GM12801 (cell line): Measurements from ENCODE around the gene MAGEA1.

Experiments
- CTCF ChIP-seq: IDR thresholded peaks from one replicate; pipeline ENCODE4 v1.5.1; 2011; ENCODE audit warnings: control low read depth; ENCODE audit not compliant: insufficient read length; ENCODE audit errors: extremely low read depth

MAGEA1 gene

DNA sequence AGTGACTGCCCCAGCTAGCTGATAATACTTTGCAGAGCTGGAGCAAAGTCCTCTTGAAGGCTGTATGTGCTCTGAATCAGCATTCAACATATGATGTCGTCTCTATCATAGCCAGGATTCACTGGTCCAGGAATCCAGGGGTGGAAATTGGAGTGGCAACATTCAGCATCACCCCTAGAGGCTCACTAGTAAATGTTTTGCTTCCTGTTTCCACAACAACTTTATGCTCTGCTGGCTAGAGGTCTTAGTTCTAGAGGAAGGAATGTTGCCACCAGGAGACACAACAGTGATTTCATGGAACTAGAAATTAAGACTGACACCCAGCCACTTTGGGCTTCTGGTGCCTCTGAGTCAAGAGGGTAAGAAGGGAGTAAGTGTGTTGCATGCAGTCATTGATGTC lies 11.3 kb downstream of the MAGEA1 start:
- no peak for TF ChIP-seq CTCF

- no peak for TF ChIP-seq CTCF
Measured at GRCh38 chrX:153200462-153200861, 21.4 kb downstream of the MAGEA1 start.

GRCh38 chrX:153206425-153207046 lies 27.5 kb downstream of the MAGEA1 start:
- TF ChIP-seq CTCF, result no peak

DNA sequence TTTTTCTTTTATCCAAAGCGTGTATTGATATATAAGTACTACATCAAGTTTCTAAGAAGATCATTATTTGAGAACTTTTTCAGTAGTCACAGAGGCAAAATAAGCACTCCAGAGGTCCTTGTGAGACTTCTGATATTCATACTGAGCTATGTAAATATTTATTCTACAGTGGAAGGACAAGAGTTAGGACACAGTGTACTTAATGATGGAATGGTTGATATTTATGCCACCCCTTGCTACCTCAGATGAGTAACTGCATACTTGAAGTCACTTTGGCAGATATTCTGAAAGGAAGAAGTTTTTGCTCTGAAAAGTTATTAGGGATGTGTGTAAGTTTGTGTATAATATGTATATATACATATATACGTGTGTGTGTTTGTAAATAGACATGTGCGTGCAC lies 30.3 kb downstream of the MAGEA1 start:
- no peak for TF ChIP-seq CTCF

DNA sequence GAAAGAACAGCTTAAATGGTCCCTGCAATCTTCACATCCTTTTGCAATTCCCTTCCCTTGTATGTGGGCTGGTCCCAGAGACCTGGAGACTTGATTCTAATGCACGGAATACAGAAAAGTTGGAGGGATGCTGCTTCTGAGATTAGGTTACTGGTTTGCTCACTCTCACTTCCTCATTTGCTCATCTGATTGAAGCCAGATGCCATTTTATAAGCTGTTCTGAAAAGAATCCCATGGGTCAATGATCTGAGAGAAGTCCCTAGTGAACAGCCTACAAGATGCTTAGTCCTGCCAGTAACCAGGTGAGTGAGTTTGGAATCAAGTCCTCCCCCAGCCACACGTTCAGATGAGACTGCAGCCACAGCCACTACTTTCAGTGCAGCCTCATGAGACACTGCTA lies 35.9 kb downstream of the MAGEA1 start:
- no peak for TF ChIP-seq CTCF

- TF ChIP-seq CTCF, result no peak
Measured at GRCh38 chrX:153216926-153217325, 37.8 kb downstream of the MAGEA1 start.

GRCh38 chrX:153225438-153226098 lies 46.5 kb downstream of the MAGEA1 start:
- no peak for TF ChIP-seq CTCF
